GM12878 (cell line): ENCODE data around the gene DCAF17. TPM values are rescaled to one million over a fixed set of nuclear protein-coding genes. Genes with fewer than 3 reads are reported as not detected.

Experiments used
- ATAC-seq: fragments of 200-7000 bp; cut with Tn5 transposase; 3 replicates; pipeline ENCODE4 v1.9.1; 2020; ENCODE audit warnings: mild to moderate bottlenecking, moderate library complexity
- BruUV-seq: library from RNA; stranded (reverse); fragments of 400-500 nt; replicated peaks from 2 replicates; lab custom pipeline; 2021; lab: Mats Ljungman, UMichigan
- CTCF ChIA-PET: fragments of 300-600 bp; sonication (Branson Sonifier 250); formaldehyde crosslinking; extraction: SDS; loops from one replicate; lab custom pipeline; 2021; ENCODE audit warnings: inconsistent platforms; lab: Yijun Ruan, JAX
- POLR2A ChIA-PET: fragments of 350-600 bp; formaldehyde crosslinking; extraction: SDS; loops from one replicate; lab custom pipeline; 2021; ENCODE audit warnings: inconsistent platforms; lab: Charles Lee
- RAD21 ChIA-PET: fragments of 300-600 bp; sonication (Branson Sonifier 250); formaldehyde crosslinking; loops from one replicate; lab custom pipeline; 2023; ENCODE audit warnings: antibody characterized with exemption; ENCODE audit not compliant: unreplicated experiment; lab: Charles Lee
- SMC1A ChIA-PET: fragments of 300-600 bp; sonication (Branson Sonifier 250); formaldehyde crosslinking; loops from one replicate; lab custom pipeline; 2023; ENCODE audit not compliant: unreplicated experiment, uncharacterized antibody; lab: Charles Lee
- DNase-seq: peaks from one replicate; pipeline ENCODE4 v3.0.0-alpha.2; 2011; ENCODE audit warnings: low read depth, low spot score
- FAIRE-seq: peaks from 3 replicates; lab custom pipeline; 2011; peaks lifted over from hg19 to GRCh38; lab: Jason Lieb, UNC
- H2AFZ ChIP-seq: 2 replicates; pipeline ENCODE4 v1.6.0; 2011; ENCODE audit warnings: low read depth, low read length, control low read depth; ENCODE audit not compliant: control insufficient read depth
- H3K27ac ChIP-seq: 2 replicates; pipeline ENCODE4 v1.5.1; 2011; ENCODE audit warnings: control low read depth; ENCODE audit not compliant: control insufficient read depth, insufficient read depth
- H3K27me3 ChIP-seq, 2 experiments: replicated peaks in 1 of 2; 2 replicates each; pipeline versions ENCODE4 v1.6.0 to v1.6.1; 2011; ENCODE audit warnings: low read length in 1 of 2; ENCODE audit not compliant: control insufficient read depth in 2 of 2, insufficient read depth in 2 of 2
- H3K36me3 ChIP-seq, 2 experiments: 2 replicates each; pipeline ENCODE4 v1.5.1; 2011; ENCODE audit warnings: low read length in 1 of 2; ENCODE audit not compliant: control insufficient read depth in 2 of 2, insufficient read depth in 2 of 2
- H3K4me1 ChIP-seq: 2 replicates; pipeline ENCODE4 v1.6.1; 2011; ENCODE audit warnings: mild to moderate bottlenecking, low read length, moderate library complexity, mixed read lengths; ENCODE audit not compliant: control insufficient read depth, insufficient read depth
- H3K4me2 ChIP-seq: 2 replicates; pipeline ENCODE4 v1.6.0; 2011; ENCODE audit warnings: control low read depth; ENCODE audit not compliant: control insufficient read depth, insufficient read depth
- H3K4me3 ChIP-seq: fragments of 200-600 bp; sonication (generic); 2 replicates; pipeline ENCODE4 v1.5.1; 2016
- H3K79me2 ChIP-seq: 2 replicates; pipeline ENCODE4 v1.6.0; 2011; ENCODE audit warnings: low read length; ENCODE audit not compliant: control insufficient read depth, insufficient read depth
- H3K9ac ChIP-seq: 2 replicates; pipeline ENCODE4 v1.8.0; 2011; ENCODE audit warnings: low read length, control low read depth, mixed read lengths; ENCODE audit not compliant: control insufficient read depth, insufficient read depth
- H3K9me3 ChIP-seq: replicated peaks from 3 replicates; pipeline ENCODE4 v1.5.1; 2011; ENCODE audit warnings: mild to moderate bottlenecking, low read length; ENCODE audit not compliant: control insufficient read depth, insufficient read depth
- H4K20me1 ChIP-seq: 2 replicates; pipeline ENCODE4 v1.6.0; 2011; ENCODE audit not compliant: control insufficient read depth, insufficient read depth
- BCL11A ChIP-seq: IDR thresholded peaks from 2 replicates; pipeline ENCODE4 v1.6.1; 2011; ENCODE audit warnings: low read depth, low read length
- CBX5 ChIP-seq: sonication (generic); IDR thresholded peaks from 2 replicates; pipeline ENCODE4 v1.6.1; 2016; ENCODE audit warnings: low read depth, moderate library complexity, mild to moderate bottlenecking, inconsistent platforms
- CTCF ChIP-seq, 3 experiments: IDR thresholded peaks in 2 of 3; conservative IDR thresholded peaks in 1 of 3; 2 replicates each; pipeline ENCODE4 v1.5.1; 2011; ENCODE audit warnings: low read depth in 3 of 3, low read length in 3 of 3, mild to moderate bottlenecking in 3 of 3, control low read depth in 2 of 3, moderate library complexity in 2 of 3, inconsistent platforms in 1 of 3, mixed read lengths in 1 of 3; ENCODE audit not compliant: control insufficient read depth in 2 of 3, insufficient read depth in 1 of 3; ENCODE audit errors: extremely low read depth in 1 of 3
- EED ChIP-seq: sonication (generic); IDR thresholded peaks from 2 replicates; pipeline ENCODE4 v1.6.1; 2016; ENCODE audit warnings: antibody characterized with exemption, low read depth
- EP300 ChIP-seq, 2 experiments: fragments of 150-350 bp in 1 of 2; IDR thresholded peaks; 2 replicates each; pipeline ENCODE4 v1.6.1; 2011 to 2012; ENCODE audit warnings: low read depth in 2 of 2, low read length in 2 of 2, borderline replicate concordance in 1 of 2, improper control_type of control experiment in 1 of 2, inconsistent platforms in 1 of 2; ENCODE audit not compliant: control insufficient read depth in 1 of 2
- GATAD2B ChIP-seq: fragments of 450-650 bp; conservative IDR thresholded peaks from 2 replicates; pipeline ENCODE4 v1.6.1; 2017; ENCODE audit warnings: low read depth, mild to moderate bottlenecking, moderate library complexity
- IKZF1 ChIP-seq: fragments of 450-650 bp; conservative IDR thresholded peaks from 2 replicates; pipeline ENCODE4 v1.6.1; 2017; ENCODE audit warnings: antibody characterized with exemption, mild to moderate bottlenecking
- IKZF2 ChIP-seq, 2 experiments: fragments of 450-650 bp; IDR thresholded peaks; 2 replicates each; pipeline ENCODE4 v1.6.1; 2017; ENCODE audit warnings: mild to moderate bottlenecking in 2 of 2, moderate library complexity in 2 of 2
- IRF3 ChIP-seq: fragments of 450-650 bp; IDR thresholded peaks from 2 replicates; pipeline ENCODE4 v1.6.1; 2014; ENCODE audit warnings: mild to moderate bottlenecking
- MTA2 ChIP-seq: fragments of 450-650 bp; IDR thresholded peaks from 2 replicates; pipeline ENCODE4 v1.6.1; 2016; ENCODE audit warnings: low read depth, mild to moderate bottlenecking, moderate library complexity
- MXI1 ChIP-seq: fragments of 150-350 bp; IDR thresholded peaks from 2 replicates; pipeline ENCODE4 v1.6.1; 2011; ENCODE audit warnings: low read depth, mild to moderate bottlenecking, inconsistent platforms, low read length, improper control_type of control experiment
- NR2C2 ChIP-seq: IDR thresholded peaks from 2 replicates; pipeline ENCODE4 v1.6.1; 2011; ENCODE audit warnings: borderline replicate concordance, low read depth; ENCODE audit not compliant: control insufficient read depth, insufficient read length
- NR2F1 ChIP-seq: fragments of 450-650 bp; conservative IDR thresholded peaks from 2 replicates; pipeline ENCODE4 v1.6.1; 2017; ENCODE audit warnings: mild to moderate bottlenecking
- POLR2A ChIP-seq: IDR thresholded peaks from 2 replicates; pipeline ENCODE4 v1.6.1; 2011; ENCODE audit warnings: low read depth, mild to moderate bottlenecking, low read length
- POLR2AphosphoS5 ChIP-seq: IDR thresholded peaks from 2 replicates; pipeline ENCODE4 v1.6.1; 2011; ENCODE audit warnings: mild to moderate bottlenecking, low read length, inconsistent platforms
- RAD51 ChIP-seq: fragments of 450-650 bp; IDR thresholded peaks from 2 replicates; pipeline ENCODE4 v1.6.1; 2016; ENCODE audit warnings: moderate library complexity, mild to moderate bottlenecking, inconsistent platforms
- RELA ChIP-seq: fragments of 450-650 bp; IDR thresholded peaks from 2 replicates; pipeline ENCODE4 v1.8.0; 2014; ENCODE audit warnings: borderline replicate concordance; ENCODE audit not compliant: partially characterized antibody
- SRF ChIP-seq, 2 experiments: IDR thresholded peaks; 2 replicates each; pipeline ENCODE4 v1.6.1; 2011; ENCODE audit warnings: low read depth in 2 of 2, low read length in 2 of 2, mild to moderate bottlenecking in 1 of 2, moderate library complexity in 1 of 2
- TCF7 ChIP-seq: IDR thresholded peaks from 2 replicates; pipeline ENCODE4 v1.6.1; 2014; ENCODE audit warnings: antibody characterized with exemption, borderline replicate concordance
- WGBS: methylation state at CpG from one replicate; pipeline ENCODE4 v1.1.6; 2016; ENCODE audit warnings: low lambda C conversion rate; ENCODE audit not compliant: insufficient replicate concordance, insufficient coverage; ENCODE audit errors: missing lambda C conversion rate; 5-methylcytosine and 5-hydroxymethylcytosine counted together
- in situ Hi-C: fragments of 300-500 bp; cut with MboI; formaldehyde crosslinking; loops from 9 replicates; pipeline ENCODE4 v1.14.3; 2018; ENCODE audit warnings: mixed read lengths
- intact Hi-C: fragments of 100-400 bp; cut with micrococcal nuclease; formaldehyde crosslinking; loops from one replicate; pipeline ENCODE4 v1.14.2; 2022; ENCODE audit not compliant: unreplicated experiment
- polyA plus RNA-seq, 11 experiments: library from polyadenylated mRNA; depleted of rRNA in 4 of 11; unstranded in 6 of 11; stranded (reverse) in 5 of 11; fragments of >200 nt; fragmentation: Nextera tagmentation in 4 of 11; fragmentation: Illumina TruSeq in 1 of 11; extraction: Ambion mirVana in 4 of 11; extraction: Trizol in 1 of 11; gene quantifications; 1 replicate in 1 of 11; 2 replicates in 10 of 11; pipeline versions ENCODE4 v1.2.1 to v1.2.3, GENCODE V29; 2011 to 2016; ENCODE audit warnings: inconsistent platforms in 2 of 11, missing spikeins in 2 of 11, low read depth in 1 of 11
- total RNA-seq, 4 experiments: library from RNA; depleted of rRNA in 3 of 4; stranded (reverse); fragments of >200 nt in 3 of 4; fragmentation: Illumina TruSeq in 1 of 4; extraction: Trizol in 1 of 4; gene quantifications; 2 replicates each; pipeline versions ENCODE4 v1.2.1 to v1.2.3, GENCODE V29; 2013 to 2021

The DCAF17 gene
- total and polyA plus RNA-seq, 10 of the 15 experiments (the other 5 are each of a cell fraction or from before 2014, with no cell fraction given) = 5.2 to 32.9 (median 23.4) TPM

- no TSS peak for BruUV-seq
- Histone ChIP-seq H3K27ac (peak within 1 kb of the TSS; percentile 81), H3K4me3 (peak within 1 kb of the TSS; percentile 95)
- peak; percentile 92; the same call in 1 of the 2 replicates for TF ChIP-seq CBX5
- TF ChIP-seq GATAD2B = peak; percentile 55; the same call in 1 of the 2 replicates
- 0 out of 2 replicates have a peak, but pooled peaks have one; percentile 24 for TF ChIP-seq EED
- TF ChIP-seq POLR2A = peak; percentile 90
- TF ChIP-seq NR2C2 = no peak
- no peak for TF ChIP-seq MXI1
- 0 out of 4 replicates have a peak, but pooled peaks of 1 of the 2 experiments have one; percentile 23 for TF ChIP-seq SRF (IDR thresholded peaks at IDR 0.05; ENCODE audit: low read depth in 2 of 2, low read length in 2 of 2)
- TF ChIP-seq RAD51 = peak; percentile 61
- TF ChIP-seq TCF7 = 0 out of 2 replicates have a peak, but pooled peaks have one; percentile 17
- peak; percentile 26; the same call in 1 of the 2 replicates for TF ChIP-seq IKZF1
- TF ChIP-seq IKZF2 (IDR thresholded peaks at IDR 0.05) = peak; percentile 15 to 28; a peak in 2 of 4 replicates
- peak; percentile 67 for TF ChIP-seq POLR2AphosphoS5
- TF ChIP-seq IRF3 = peak; percentile 22; the same call in 1 of the 2 replicates
- 0 out of 6 replicates have a peak, but pooled peaks of 1 of the 3 experiments have one; percentile 4 for TF ChIP-seq CTCF (IDR thresholded peaks at IDR 0.05 in 2 of 3, conservative IDR thresholded peaks at IDR 0.05 in 1 of 3; ENCODE audit: control insufficient read depth in 2 of 3, extremely low read depth in 1 of 3, insufficient read depth in 1 of 3, low read depth in 3 of 3, low read length in 3 of 3)
- no peak for TF ChIP-seq EP300 (IDR thresholded peaks at IDR 0.05; ENCODE audit: borderline replicate concordance in 1 of 2, control insufficient read depth in 1 of 2, low read depth in 2 of 2, low read length in 2 of 2)
- TF ChIP-seq MTA2 = peak; percentile 40; the same call in 1 of the 2 replicates
- TF ChIP-seq RELA = peak; percentile 55
- no peak for TF ChIP-seq BCL11A
- TF ChIP-seq NR2F1 = peak; percentile 17; the same call in 1 of the 2 replicates
These were observed 88.2 kb downstream of the DCAF17 start, which contains the start of gene CYBRD1 for GRCh38 chr2:171522052-171522787. Gene CYBRD1 (plus strand): TSS chr2:171522474. CDS start chr2:171522546, 72 bp downstream.

More at GRCh38 chr2:171522052-171522787, 88.2 kb downstream of the DCAF17 start, which contains the start of gene CYBRD1:
- Histone ChIP-seq H3K9ac (peak within 1 kb of the TSS; percentile 77), H3K9me3 (no peaks in the 10 kb centered on the region), H3K79me2 (peaks cover 45% of the 10 kb centered on the region), H3K36me3 (no peaks in the 10 kb centered on the region; a peak in 1 of 4 replicates), H3K4me2 (peak within 1 kb of the TSS; percentile 85), H3K27me3 (no peaks in the 10 kb centered on the region), H2AFZ (peak within 1 kb of the TSS; percentile 72), H3K4me1 (peaks cover 6% of the 10 kb centered on the region; the same call in 1 of the 2 replicates), H4K20me1 (0 out of 2 replicates have a peak, but pooled peaks cover 2% of the 10 kb centered on the region)
- in situ Hi-C loops (no loop called here), intact Hi-C loops (loop anchor here (1.0 to 10.0 kb wide), 4 partner anchors 28 to 367 kb away; partner anchors contain the start of genes DCAF17 and METTL8)
- under 1% methylated on average over 45 of the region's 45 CpGs for WGBS
- ChIA-PET POLR2A (interaction anchor here (0.8 to 3.7 kb wide), 6 partner anchors 8 to 186 kb away, joined by 3 to 24 read pairs (median 4); no protein-coding TSS in a partner anchor), CTCF (interaction anchor here (0.6 to 2.6 kb wide), 9 partner anchors 9 to 593 kb away, joined by 3 to 17 read pairs (median 3); partner anchors contain the start of gene GORASP2), SMC1A (interaction anchor here (0.9 to 5.5 kb wide), 6 partner anchors 9 to 108 kb away, joined by 3 to 46 read pairs (median 4); no protein-coding TSS in a partner anchor), RAD21 (interaction anchor here (0.6 to 3.7 kb wide), 6 partner anchors 10 to 182 kb away, joined by 3 to 13 read pairs (median 6); no protein-coding TSS in a partner anchor)
- ATAC-seq = peak; percentile 79
- no peak for FAIRE-seq
- DNase-seq = no peak
